PC-9 (cell line): ENCODE data around the gene LRP8. TPM values are rescaled to one million over a fixed set of nuclear protein-coding genes. Genes with fewer than 3 reads are reported as not detected.

Experiments used
- BruUV-seq: library from RNA; stranded (reverse); fragments of 400-500 nt; replicated peaks from 2 replicates; lab custom pipeline; 2021; lab: Mats Ljungman, UMichigan
- CTCF ChIA-PET: fragments of 300-600 bp; sonication (Branson Sonifier 250); formaldehyde crosslinking; loops from one replicate; lab custom pipeline; 2022; ENCODE audit warnings: antibody characterized with exemption; lab: Charles Lee
- POLR2A ChIA-PET: fragments of 300-600 bp; sonication (Branson Sonifier 250); formaldehyde crosslinking; loops from one replicate; lab custom pipeline; 2022; ENCODE audit warnings: antibody characterized with exemption; ENCODE audit not compliant: unreplicated experiment; lab: Charles Lee
- DNase-seq, 2 experiments: peaks; one replicate each; pipeline versions ENCODE4 v3.0.0 to v3.0.0-alpha.2; 2015 to 2022; ENCODE audit warnings: mixed read lengths in 1 of 2
- H2AFZ ChIP-seq: fragments of 200-600 bp; sonication (generic); 2 replicates; pipeline ENCODE4 v1.8.1; 2017; ENCODE audit warnings: antibody characterized with exemption
- H3F3A ChIP-seq: fragments of 200-600 bp; sonication (generic); 2 replicates; pipeline ENCODE4 v1.8.1; 2017; ENCODE audit warnings: antibody characterized with exemption, mild to moderate bottlenecking, low read depth; ENCODE audit not compliant: insufficient read depth
- H3K27ac ChIP-seq: fragments of 200-600 bp; sonication (generic); 2 replicates; pipeline ENCODE4 v1.6.1; 2016; ENCODE audit warnings: mixed run types
- H3K27me3 ChIP-seq: fragments of 200-600 bp; sonication (generic); 2 replicates; pipeline ENCODE4 v1.6.1; 2016; ENCODE audit warnings: low read depth, mixed run types; ENCODE audit not compliant: insufficient read depth
- H3K36me3 ChIP-seq: fragments of 200-600 bp; sonication (generic); 2 replicates; pipeline ENCODE4 v1.6.1; 2016; ENCODE audit warnings: low read depth, mixed run types
- H3K4me1 ChIP-seq: fragments of 200-600 bp; sonication (generic); replicated peaks from 2 replicates; pipeline ENCODE4 v1.6.1; 2016; ENCODE audit warnings: mixed run types; ENCODE audit not compliant: insufficient read depth
- H3K4me2 ChIP-seq: fragments of 200-600 bp; sonication (generic); 2 replicates; pipeline ENCODE4 v1.6.1; 2017; ENCODE audit warnings: mixed run types
- H3K4me3 ChIP-seq: fragments of 200-600 bp; sonication (generic); 2 replicates; pipeline ENCODE4 v1.6.1; 2016; ENCODE audit warnings: mixed run types
- H3K79me2 ChIP-seq: fragments of 200-600 bp; sonication (generic); 2 replicates; pipeline ENCODE4 v1.6.1; 2017; ENCODE audit warnings: low read depth, mixed run types
- H3K9me2 ChIP-seq: fragments of 200-600 bp; sonication (generic); 2 replicates; pipeline ENCODE4 v1.8.1; 2017; ENCODE audit warnings: mild to moderate bottlenecking; ENCODE audit not compliant: insufficient read depth
- H3K9me3 ChIP-seq: fragments of 200-600 bp; sonication (generic); 2 replicates; pipeline ENCODE4 v1.8.1; 2016; ENCODE audit warnings: low read depth; ENCODE audit not compliant: insufficient read depth
- H4K20me1 ChIP-seq: fragments of 200-600 bp; sonication (generic); 2 replicates; pipeline ENCODE4 v1.8.1; 2017; ENCODE audit not compliant: insufficient read depth
- EZH2 ChIP-seq: fragments of 200-600 bp; sonication (generic); IDR thresholded peaks from 2 replicates; pipeline ENCODE4 v1.8.0; 2017; ENCODE audit warnings: antibody characterized with exemption, low read depth
- intact Hi-C: fragments of 100-400 bp; cut with micrococcal nuclease; formaldehyde crosslinking; loops from one replicate; pipeline ENCODE4 v1.10.0; 2022; ENCODE audit not compliant: unreplicated experiment
- total RNA-seq: library from RNA; stranded (reverse); gene quantifications from 2 replicates; pipeline ENCODE4 v1.2.3, GENCODE V29; 2021
- TF ChIP-seq, protein P1 (sequence below): fragments of 200-600 bp; sonication (generic); conservative IDR thresholded peaks from 2 replicates; pipeline ENCODE4 v1.6.1; 2017; ENCODE audit warnings: mixed run types, antibody characterized with exemption, mild to moderate bottlenecking, moderate library complexity

Gene LRP8
- total RNA-seq, 1 experiment from 2014 or later = 85.3 TPM

DNA sequence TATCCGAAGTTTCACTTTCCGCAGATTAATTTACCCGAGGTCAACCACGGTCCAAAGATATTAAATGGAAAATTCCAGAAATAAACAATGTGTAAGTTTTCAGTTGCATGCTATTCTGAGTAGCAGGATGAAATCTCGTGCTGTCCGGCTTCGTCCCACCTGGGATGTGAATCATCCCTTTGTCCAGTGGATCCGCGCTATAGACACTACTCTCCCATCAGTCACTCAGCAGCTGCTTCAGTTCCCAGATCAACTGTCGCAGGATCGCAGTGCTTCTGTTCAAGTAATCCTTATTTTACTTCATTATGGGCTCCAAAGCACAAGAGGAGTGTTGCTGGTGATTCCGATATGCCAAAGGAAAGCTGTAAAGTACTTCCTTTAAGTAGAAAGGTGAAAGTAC lies 8.3 kb upstream of the LRP8 start:
- no peak overlapping the region for H3K4me2 ChIP-seq
- no peak for TF ChIP-seq EZH2
- TF ChIP-seq, protein P1, sequence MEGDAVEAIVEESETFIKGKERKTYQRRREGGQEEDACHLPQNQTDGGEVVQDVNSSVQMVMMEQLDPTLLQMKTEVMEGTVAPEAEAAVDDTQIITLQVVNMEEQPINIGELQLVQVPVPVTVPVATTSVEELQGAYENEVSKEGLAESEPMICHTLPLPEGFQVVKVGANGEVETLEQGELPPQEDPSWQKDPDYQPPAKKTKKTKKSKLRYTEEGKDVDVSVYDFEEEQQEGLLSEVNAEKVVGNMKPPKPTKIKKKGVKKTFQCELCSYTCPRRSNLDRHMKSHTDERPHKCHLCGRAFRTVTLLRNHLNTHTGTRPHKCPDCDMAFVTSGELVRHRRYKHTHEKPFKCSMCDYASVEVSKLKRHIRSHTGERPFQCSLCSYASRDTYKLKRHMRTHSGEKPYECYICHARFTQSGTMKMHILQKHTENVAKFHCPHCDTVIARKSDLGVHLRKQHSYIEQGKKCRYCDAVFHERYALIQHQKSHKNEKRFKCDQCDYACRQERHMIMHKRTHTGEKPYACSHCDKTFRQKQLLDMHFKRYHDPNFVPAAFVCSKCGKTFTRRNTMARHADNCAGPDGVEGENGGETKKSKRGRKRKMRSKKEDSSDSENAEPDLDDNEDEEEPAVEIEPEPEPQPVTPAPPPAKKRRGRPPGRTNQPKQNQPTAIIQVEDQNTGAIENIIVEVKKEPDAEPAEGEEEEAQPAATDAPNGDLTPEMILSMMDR = no peak
- H2AFZ ChIP-seq = no peak overlapping the region
- no peaks in the 10 kb centered on the region for H3K79me2 ChIP-seq
- ChIA-PET POLR2A (no interaction called here), CTCF (no interaction called here)
- H3K36me3 ChIP-seq = no peaks in the 10 kb centered on the region
- no peak for DNase-seq
- no peaks in the 10 kb centered on the region for H3K9me3 ChIP-seq
- no TSS peak for BruUV-seq
- peaks cover 9% of the 10 kb centered on the region for H3K4me1 ChIP-seq
- intact Hi-C loops = no loop called here
- H3K9me2 ChIP-seq = no peaks in the 10 kb centered on the region
- H3K27ac ChIP-seq = no peak overlapping the region
- H3K27me3 ChIP-seq = no peaks in the 10 kb centered on the region
- H3K4me3 ChIP-seq = no peak overlapping the region
- peaks cover 7% of the 10 kb centered on the region; the same call in 1 of the 2 replicates for H3F3A ChIP-seq
- no peaks in the 10 kb centered on the region for H4K20me1 ChIP-seq

DNA sequence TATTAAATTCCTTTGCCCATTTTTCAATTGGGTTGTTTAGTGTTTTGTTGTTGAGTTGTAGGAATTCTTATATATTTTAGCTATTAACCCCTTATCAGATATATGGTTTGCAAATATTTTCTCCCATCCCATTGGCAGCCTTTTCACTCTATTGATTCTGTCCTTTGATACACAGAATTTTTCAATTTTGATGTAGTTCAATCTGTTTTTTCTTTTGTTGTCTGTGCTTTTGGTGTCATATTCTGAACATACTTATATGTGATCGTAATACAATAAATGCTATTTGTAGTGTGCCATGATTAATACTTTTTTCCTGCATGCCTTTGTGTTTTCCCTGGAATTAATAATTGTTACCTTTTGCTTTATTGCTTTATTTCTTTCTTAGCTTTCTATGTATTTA lies 7.8 kb upstream of the LRP8 start:
- DNase-seq = no peak
- no TSS peak for BruUV-seq
- intact Hi-C loops = no loop called here
- Histone ChIP-seq H3K9me3 (no peaks in the 10 kb centered on the region), H3K4me3 (no peak overlapping the region), H3K79me2 (no peaks in the 10 kb centered on the region), H2AFZ (no peak overlapping the region), H3K27me3 (no peaks in the 10 kb centered on the region), H3K4me2 (no peak overlapping the region), H3K27ac (no peak overlapping the region), H3K9me2 (no peaks in the 10 kb centered on the region), H3K36me3 (no peaks in the 10 kb centered on the region), H4K20me1 (no peaks in the 10 kb centered on the region), H3K4me1 (peaks cover 14% of the 10 kb centered on the region), H3F3A (peaks cover 9% of the 10 kb centered on the region; the same call in 1 of the 2 replicates)
- TF ChIP-seq EZH2 = no peak
- TF ChIP-seq, protein P1 = no peak
- ChIA-PET CTCF (no interaction called here), POLR2A (no interaction called here)

DNA sequence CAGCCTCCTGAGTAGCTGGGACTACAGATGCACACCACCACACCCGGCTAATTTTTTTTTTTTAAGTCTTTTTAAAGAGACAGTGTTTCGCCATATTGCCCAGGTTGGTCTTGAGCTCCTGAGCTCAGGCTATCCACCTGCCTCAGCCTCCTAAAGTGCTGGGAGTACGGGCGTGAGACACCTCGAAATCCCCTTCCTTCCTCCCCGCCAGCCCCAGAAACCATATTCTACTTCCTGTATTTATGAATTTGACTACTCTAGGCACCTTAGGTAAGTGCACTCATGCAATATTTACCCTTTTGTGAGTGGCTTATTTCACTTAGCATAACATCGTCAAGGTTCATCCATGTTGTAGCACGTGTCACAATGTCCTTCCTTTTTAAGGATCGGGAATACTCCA lies 6.9 kb upstream of the LRP8 start:
- DNase-seq = no peak
- H3F3A ChIP-seq = peaks cover 18% of the 10 kb centered on the region; the same call in 1 of the 2 replicates
- TF ChIP-seq, protein P1 = no peak
- TF ChIP-seq EZH2 = no peak
- no peak overlapping the region for H3K27ac ChIP-seq
- no TSS peak for BruUV-seq
- no peaks in the 10 kb centered on the region for H3K9me3 ChIP-seq
- H3K4me2 ChIP-seq = no peak overlapping the region
- no peaks in the 10 kb centered on the region for H4K20me1 ChIP-seq
- H3K4me3 ChIP-seq = no peak overlapping the region
- no peak overlapping the region for H2AFZ ChIP-seq
- no peaks in the 10 kb centered on the region for H3K9me2 ChIP-seq
- peaks cover 18% of the 10 kb centered on the region for H3K4me1 ChIP-seq
- intact Hi-C loops = no loop called here
- H3K79me2 ChIP-seq = no peaks in the 10 kb centered on the region
- ChIA-PET POLR2A (interaction anchor here (0.6 kb wide), 1 partner anchor 1104 kb away, joined by 4 read pairs; no protein-coding TSS in a partner anchor), CTCF (interaction anchor here (0.6 kb wide), 1 partner anchor 56 kb away, joined by 3 read pairs; no protein-coding TSS in a partner anchor)
- no peaks in the 10 kb centered on the region for H3K36me3 ChIP-seq
- H3K27me3 ChIP-seq = no peaks in the 10 kb centered on the region
